Neural crest cell (in vitro differentiated cells): ENCODE results near the gene TMEFF2. TPM values are rescaled to one million over a fixed set of nuclear protein-coding genes. Genes with fewer than 3 reads are reported as not detected.
"Not testable (repeated sequence)": the region's sequence is repeated elsewhere in the genome, so short reads cannot be mapped to it uniquely, and the experiment has no call there.

Experiments used
- DNase-seq: peaks from one replicate; pipeline ENCODE4 v3.0.0; 2021; ENCODE audit warnings: low read depth, mixed read lengths, low spot score
- H3K27ac Mint-ChIP-seq: one replicate; pipeline ENCODE4 v1.8.0; 2021; ENCODE audit warnings: mild to moderate bottlenecking, mixed read lengths; ENCODE audit not compliant: unreplicated experiment
- H3K27me3 Mint-ChIP-seq: 2 replicates; pipeline ENCODE4 v1.8.0; 2021; ENCODE audit warnings: low read depth, mild to moderate bottlenecking, mixed read lengths
- H3K36me3 Mint-ChIP-seq: 2 replicates; pipeline ENCODE4 v1.8.0; 2021; ENCODE audit warnings: low read depth, mild to moderate bottlenecking, mixed read lengths
- H3K4me1 Mint-ChIP-seq: 2 replicates; pipeline ENCODE4 v1.8.0; 2021; ENCODE audit warnings: mixed read lengths
- H3K4me3 Mint-ChIP-seq: one replicate; pipeline ENCODE4 v1.8.0; 2021; ENCODE audit warnings: mild to moderate bottlenecking, mixed read lengths
- H3K9me3 Mint-ChIP-seq: 2 replicates; pipeline ENCODE4 v1.8.0; 2021; ENCODE audit warnings: mixed read lengths
- total RNA-seq: library from RNA; stranded (reverse); gene quantifications from 2 replicates; pipeline ENCODE4 v1.2.1, GENCODE V29; 2021
- TF ChIP-seq, protein P1 (sequence below): fragments of 200-600 bp; sonication (generic); conservative IDR thresholded peaks from 2 replicates; pipeline ENCODE4 v1.5.0; 2021; ENCODE audit warnings: antibody characterized with exemption, mild to moderate bottlenecking

TMEFF2 gene
- total RNA-seq, 1 donor from 2014 or later: 2.9 TPM

DNA sequence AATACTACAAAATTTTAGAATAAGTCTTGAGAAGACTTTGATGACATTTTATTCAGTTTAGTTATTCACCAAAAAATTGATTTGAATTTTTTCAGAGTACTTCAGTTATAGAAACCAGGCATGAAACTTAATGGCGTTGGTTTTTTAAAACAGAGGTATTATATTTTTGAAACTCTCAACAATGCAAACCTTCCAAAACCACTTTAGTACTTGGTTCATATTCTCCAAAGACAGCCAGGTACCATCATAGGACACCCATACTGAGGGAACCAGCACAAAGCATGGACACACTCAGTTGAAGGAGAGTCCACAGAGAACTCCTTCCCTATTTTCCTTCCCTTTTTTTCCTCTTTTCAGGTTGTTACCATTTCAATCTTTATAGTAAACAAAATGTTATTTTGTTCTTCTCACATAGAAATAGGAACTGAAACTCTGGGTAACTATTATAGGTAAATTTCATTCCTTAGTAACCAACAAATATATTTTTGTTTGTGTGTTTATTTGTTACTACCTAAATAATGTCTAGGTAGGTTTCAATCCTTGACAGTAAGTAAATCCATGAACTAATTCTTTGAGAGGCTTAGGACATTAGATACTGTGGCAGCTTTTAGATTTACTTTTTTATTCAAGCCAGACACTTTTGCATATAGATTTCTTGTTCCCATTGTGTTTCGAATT is 95.8 kb downstream of the TMEFF2 start:
- H3K27ac Mint-ChIP-seq: no peak overlapping the region
- no peak for DNase-seq
- H3K36me3 Mint-ChIP-seq: no peaks in the 10 kb centered on the region
- TF ChIP-seq, protein P1, sequence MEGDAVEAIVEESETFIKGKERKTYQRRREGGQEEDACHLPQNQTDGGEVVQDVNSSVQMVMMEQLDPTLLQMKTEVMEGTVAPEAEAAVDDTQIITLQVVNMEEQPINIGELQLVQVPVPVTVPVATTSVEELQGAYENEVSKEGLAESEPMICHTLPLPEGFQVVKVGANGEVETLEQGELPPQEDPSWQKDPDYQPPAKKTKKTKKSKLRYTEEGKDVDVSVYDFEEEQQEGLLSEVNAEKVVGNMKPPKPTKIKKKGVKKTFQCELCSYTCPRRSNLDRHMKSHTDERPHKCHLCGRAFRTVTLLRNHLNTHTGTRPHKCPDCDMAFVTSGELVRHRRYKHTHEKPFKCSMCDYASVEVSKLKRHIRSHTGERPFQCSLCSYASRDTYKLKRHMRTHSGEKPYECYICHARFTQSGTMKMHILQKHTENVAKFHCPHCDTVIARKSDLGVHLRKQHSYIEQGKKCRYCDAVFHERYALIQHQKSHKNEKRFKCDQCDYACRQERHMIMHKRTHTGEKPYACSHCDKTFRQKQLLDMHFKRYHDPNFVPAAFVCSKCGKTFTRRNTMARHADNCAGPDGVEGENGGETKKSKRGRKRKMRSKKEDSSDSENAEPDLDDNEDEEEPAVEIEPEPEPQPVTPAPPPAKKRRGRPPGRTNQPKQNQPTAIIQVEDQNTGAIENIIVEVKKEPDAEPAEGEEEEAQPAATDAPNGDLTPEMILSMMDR: no peak
- no peaks in the 10 kb centered on the region for H3K4me1 Mint-ChIP-seq
- no peaks in the 10 kb centered on the region for H3K27me3 Mint-ChIP-seq
- H3K9me3 Mint-ChIP-seq: no peaks in the 10 kb centered on the region
- H3K4me3 Mint-ChIP-seq: no peak overlapping the region

DNA sequence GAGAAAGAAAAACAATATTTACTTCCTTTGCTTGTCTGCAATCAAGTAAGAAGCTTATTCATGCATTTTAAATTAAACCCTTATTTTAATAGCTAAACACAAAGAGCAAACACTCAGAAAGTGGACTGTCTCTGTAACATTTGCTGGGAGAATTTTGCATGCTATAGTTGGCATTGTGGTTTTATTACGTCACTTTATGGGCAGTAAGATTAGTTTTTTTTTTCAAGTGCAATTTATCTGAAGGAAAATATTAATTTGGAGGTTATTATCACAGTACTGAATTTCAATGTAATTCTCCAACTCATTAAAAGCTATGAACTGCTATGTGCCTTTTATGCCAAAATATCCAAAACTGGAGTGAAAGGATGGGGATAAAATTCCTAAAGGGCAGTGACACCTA is 103.3 kb downstream of the TMEFF2 start:
- TF ChIP-seq, protein P1: no peak
- no peaks in the 10 kb centered on the region for H3K36me3 Mint-ChIP-seq
- H3K9me3 Mint-ChIP-seq: no peaks in the 10 kb centered on the region
- no peaks in the 10 kb centered on the region for H3K4me1 Mint-ChIP-seq
- H3K4me3 Mint-ChIP-seq: no peak overlapping the region
- DNase-seq: no peak
- H3K27me3 Mint-ChIP-seq: no peaks in the 10 kb centered on the region
- H3K27ac Mint-ChIP-seq: no peak overlapping the region

DNA sequence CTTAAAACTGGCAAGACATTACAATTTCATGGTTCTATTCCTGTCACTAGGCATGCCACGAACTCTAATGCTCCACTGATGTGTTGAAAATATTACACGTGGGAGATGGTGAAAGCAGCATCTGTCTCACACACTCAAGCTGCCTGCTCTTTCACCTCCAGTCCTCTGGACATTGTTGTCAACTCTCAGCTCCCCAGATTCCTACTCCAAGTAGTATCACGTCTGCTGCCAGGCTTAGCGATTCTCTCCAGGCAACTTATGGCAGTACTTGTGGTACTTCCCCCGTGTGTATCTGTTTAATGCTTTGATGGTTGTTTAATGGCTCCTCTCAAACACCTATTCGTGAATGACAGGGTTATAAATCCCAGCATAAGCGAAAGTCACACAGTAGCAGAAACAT is 103.8 kb downstream of the TMEFF2 start:
- Mint-ChIP-seq H3K4me1 (no peaks in the 10 kb centered on the region), H3K4me3 (no peak overlapping the region), H3K9me3 (no peaks in the 10 kb centered on the region), H3K36me3 (no peaks in the 10 kb centered on the region), H3K27me3 (no peaks in the 10 kb centered on the region), H3K27ac (no peak overlapping the region)
- TF ChIP-seq, protein P1: no peak
- DNase-seq: no peak

DNA sequence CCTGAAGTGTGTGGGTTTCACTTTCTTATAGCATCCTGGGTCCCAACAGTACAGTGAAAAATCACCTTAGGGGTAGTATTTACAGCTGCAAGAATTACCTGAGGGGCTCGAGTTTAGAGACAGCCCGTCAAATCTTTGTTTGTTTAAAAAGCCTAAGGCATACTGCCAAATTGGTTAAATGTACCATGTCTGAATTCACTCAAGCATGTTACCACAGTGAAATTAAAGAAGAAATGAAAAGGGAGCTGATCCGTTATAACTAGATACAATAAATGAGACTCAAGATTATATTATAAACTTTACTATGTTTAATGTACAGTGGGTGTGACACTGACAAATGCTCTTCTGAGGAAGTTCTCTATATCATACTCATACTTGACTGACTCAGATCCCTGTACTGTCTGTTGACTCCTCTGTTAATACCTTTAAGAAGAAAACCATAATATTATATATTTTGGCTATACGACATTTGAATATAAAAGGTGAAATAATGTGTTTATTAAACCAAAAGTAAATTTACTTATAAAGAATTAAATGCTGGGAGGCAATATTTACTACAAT is 107.3 kb downstream of the TMEFF2 start:
- Mint-ChIP-seq H3K4me3 (no peak overlapping the region), H3K27me3 (no peaks in the 10 kb centered on the region), H3K9me3 (no peaks in the 10 kb centered on the region), H3K27ac (no peak overlapping the region), H3K36me3 (no peaks in the 10 kb centered on the region), H3K4me1 (peaks cover 3% of the 10 kb centered on the region)
- TF ChIP-seq, protein P1: no peak
- no peak for DNase-seq

DNA sequence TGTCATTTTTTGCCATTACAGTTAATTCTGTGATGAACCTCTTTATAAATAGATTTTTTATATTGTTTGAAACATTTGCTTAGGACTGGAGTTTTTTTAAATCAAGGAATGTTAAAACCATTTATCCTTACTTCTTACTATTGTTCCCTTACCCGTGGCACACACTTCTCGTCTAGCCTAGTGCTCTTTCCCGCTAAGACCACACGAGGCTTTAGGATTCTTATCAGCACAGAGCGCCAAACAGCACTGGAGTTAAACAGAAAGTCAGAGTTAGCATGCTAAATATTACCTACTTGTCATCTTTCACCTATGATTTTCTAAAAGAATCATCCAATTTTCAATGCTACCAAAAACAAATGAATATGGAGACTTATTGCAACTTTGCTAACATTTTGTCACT is 112.6 kb downstream of the TMEFF2 start:
- H3K4me1 Mint-ChIP-seq: peaks cover 3% of the 10 kb centered on the region
- TF ChIP-seq, protein P1: no peak
- DNase-seq: no peak
- H3K27ac Mint-ChIP-seq: no peak overlapping the region
- H3K4me3 Mint-ChIP-seq: no peak overlapping the region
- no peaks in the 10 kb centered on the region for H3K9me3 Mint-ChIP-seq
- H3K36me3 Mint-ChIP-seq: no peaks in the 10 kb centered on the region
- no peaks in the 10 kb centered on the region for H3K27me3 Mint-ChIP-seq

DNA sequence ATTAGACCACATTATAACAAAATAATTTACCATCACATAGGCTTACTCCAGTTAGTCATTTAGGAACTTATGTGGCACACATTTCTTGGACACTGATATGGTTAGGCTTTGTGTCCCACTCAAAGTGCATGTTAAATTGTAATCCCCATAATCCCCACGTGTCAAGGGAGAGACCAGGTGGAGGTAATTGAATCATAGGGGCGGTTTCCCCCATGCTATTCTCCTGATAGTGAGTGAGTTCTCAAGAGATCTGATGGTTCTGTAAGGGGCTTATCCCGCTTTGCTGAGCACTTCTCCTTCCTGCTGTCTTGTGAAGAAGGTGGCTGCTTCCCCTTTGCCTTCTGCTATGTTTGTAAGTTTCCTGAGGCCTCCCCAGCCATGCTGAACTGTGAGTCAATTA is 114.6 kb downstream of the TMEFF2 start:
- not testable (repeated sequence) for H3K27ac Mint-ChIP-seq, DNase-seq, H3K27me3 Mint-ChIP-seq, H3K9me3 Mint-ChIP-seq, H3K4me3 Mint-ChIP-seq, H3K4me1 Mint-ChIP-seq, H3K36me3 Mint-ChIP-seq
